ENCODE data around the gene ICAM2.

DNA sequence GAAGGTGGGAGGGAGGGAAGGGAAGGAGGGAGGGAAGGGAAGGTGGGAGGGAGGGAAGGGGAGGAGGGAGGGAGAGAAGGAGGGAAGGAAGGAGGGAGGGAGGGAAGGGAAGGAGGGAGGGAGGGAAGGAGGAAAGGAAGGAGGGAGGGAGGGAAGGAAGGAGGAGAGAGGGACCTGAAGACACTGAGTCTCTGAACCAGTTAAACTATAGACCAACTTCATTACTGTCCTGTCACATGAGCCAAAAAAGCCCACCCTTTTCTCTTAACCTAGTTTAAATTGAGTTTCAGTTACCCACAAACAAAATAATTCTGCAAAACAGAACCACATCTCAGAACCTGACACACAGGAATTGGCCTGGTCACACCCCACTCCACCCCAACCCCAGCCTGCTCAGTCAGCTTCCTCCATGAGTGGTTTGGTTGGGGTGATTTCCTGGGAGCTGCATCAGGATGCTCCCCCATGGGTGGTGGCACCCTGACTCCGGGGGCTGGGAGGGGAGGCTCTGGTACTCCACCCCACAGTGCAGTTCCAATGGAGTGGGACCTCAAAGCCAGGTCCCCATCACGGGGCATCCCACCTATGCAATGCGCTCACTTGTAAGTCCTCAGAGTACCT, 27.0 kb downstream of the ICAM2 start:
- TF ChIP-seq, protein P1, sequence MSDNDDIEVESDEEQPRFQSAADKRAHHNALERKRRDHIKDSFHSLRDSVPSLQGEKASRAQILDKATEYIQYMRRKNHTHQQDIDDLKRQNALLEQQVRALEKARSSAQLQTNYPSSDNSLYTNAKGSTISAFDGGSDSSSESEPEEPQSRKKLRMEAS (IDR thresholded peaks at IDR 0.05; ENCODE audit: low read depth) = no peak
- TF ChIP-seq ZBTB33 (IDR thresholded peaks at IDR 0.05; ENCODE audit: borderline replicate concordance, low read depth) (no peak), POLR2AphosphoS5 (IDR thresholded peaks at IDR 0.05; ENCODE audit: low read depth, low read length) (no peak), RAD21 (IDR thresholded peaks at IDR 0.05; ENCODE audit: low read length) (no peak), YY1 (IDR thresholded peaks at IDR 0.05; ENCODE audit: low read depth) (no peak), SIN3A (IDR thresholded peaks at IDR 0.05; ENCODE audit: borderline replicate concordance, low read depth, low read length) (no peak), GATA2 (CRISPR knock-in tag; IDR thresholded peaks at IDR 0.05) (no peak), EZH2phosphoT487 (IDR thresholded peaks at IDR 0.05; ENCODE audit: borderline replicate concordance, low read depth) (no peak)
- TF ChIP-seq, protein P2, sequence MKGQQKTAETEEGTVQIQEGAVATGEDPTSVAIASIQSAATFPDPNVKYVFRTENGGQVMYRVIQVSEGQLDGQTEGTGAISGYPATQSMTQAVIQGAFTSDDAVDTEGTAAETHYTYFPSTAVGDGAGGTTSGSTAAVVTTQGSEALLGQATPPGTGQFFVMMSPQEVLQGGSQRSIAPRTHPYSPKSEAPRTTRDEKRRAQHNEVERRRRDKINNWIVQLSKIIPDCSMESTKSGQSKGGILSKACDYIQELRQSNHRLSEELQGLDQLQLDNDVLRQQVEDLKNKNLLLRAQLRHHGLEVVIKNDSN (IDR thresholded peaks at IDR 0.05; ENCODE audit: borderline replicate concordance, low read depth) = no peak
- TF ChIP-seq, protein P3, sequence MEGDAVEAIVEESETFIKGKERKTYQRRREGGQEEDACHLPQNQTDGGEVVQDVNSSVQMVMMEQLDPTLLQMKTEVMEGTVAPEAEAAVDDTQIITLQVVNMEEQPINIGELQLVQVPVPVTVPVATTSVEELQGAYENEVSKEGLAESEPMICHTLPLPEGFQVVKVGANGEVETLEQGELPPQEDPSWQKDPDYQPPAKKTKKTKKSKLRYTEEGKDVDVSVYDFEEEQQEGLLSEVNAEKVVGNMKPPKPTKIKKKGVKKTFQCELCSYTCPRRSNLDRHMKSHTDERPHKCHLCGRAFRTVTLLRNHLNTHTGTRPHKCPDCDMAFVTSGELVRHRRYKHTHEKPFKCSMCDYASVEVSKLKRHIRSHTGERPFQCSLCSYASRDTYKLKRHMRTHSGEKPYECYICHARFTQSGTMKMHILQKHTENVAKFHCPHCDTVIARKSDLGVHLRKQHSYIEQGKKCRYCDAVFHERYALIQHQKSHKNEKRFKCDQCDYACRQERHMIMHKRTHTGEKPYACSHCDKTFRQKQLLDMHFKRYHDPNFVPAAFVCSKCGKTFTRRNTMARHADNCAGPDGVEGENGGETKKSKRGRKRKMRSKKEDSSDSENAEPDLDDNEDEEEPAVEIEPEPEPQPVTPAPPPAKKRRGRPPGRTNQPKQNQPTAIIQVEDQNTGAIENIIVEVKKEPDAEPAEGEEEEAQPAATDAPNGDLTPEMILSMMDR (IDR thresholded peaks at IDR 0.05) = no peak
- TF ChIP-seq, protein P4, sequence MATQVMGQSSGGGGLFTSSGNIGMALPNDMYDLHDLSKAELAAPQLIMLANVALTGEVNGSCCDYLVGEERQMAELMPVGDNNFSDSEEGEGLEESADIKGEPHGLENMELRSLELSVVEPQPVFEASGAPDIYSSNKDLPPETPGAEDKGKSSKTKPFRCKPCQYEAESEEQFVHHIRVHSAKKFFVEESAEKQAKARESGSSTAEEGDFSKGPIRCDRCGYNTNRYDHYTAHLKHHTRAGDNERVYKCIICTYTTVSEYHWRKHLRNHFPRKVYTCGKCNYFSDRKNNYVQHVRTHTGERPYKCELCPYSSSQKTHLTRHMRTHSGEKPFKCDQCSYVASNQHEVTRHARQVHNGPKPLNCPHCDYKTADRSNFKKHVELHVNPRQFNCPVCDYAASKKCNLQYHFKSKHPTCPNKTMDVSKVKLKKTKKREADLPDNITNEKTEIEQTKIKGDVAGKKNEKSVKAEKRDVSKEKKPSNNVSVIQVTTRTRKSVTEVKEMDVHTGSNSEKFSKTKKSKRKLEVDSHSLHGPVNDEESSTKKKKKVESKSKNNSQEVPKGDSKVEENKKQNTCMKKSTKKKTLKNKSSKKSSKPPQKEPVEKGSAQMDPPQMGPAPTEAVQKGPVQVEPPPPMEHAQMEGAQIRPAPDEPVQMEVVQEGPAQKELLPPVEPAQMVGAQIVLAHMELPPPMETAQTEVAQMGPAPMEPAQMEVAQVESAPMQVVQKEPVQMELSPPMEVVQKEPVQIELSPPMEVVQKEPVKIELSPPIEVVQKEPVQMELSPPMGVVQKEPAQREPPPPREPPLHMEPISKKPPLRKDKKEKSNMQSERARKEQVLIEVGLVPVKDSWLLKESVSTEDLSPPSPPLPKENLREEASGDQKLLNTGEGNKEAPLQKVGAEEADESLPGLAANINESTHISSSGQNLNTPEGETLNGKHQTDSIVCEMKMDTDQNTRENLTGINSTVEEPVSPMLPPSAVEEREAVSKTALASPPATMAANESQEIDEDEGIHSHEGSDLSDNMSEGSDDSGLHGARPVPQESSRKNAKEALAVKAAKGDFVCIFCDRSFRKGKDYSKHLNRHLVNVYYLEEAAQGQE (IDR thresholded peaks at IDR 0.05; ENCODE audit: low read depth, low read length) = no peak

Data from SK-N-SH (cell line).